ENCODE measurements around the gene LUC7L3. TPM values are rescaled to one million over a fixed set of nuclear protein-coding genes. Genes with fewer than 3 reads are reported as not detected.

Gene LUC7L3
- total RNA-seq, 2 experiments from 2014 or later, result 184 to 200 TPM

DNA sequence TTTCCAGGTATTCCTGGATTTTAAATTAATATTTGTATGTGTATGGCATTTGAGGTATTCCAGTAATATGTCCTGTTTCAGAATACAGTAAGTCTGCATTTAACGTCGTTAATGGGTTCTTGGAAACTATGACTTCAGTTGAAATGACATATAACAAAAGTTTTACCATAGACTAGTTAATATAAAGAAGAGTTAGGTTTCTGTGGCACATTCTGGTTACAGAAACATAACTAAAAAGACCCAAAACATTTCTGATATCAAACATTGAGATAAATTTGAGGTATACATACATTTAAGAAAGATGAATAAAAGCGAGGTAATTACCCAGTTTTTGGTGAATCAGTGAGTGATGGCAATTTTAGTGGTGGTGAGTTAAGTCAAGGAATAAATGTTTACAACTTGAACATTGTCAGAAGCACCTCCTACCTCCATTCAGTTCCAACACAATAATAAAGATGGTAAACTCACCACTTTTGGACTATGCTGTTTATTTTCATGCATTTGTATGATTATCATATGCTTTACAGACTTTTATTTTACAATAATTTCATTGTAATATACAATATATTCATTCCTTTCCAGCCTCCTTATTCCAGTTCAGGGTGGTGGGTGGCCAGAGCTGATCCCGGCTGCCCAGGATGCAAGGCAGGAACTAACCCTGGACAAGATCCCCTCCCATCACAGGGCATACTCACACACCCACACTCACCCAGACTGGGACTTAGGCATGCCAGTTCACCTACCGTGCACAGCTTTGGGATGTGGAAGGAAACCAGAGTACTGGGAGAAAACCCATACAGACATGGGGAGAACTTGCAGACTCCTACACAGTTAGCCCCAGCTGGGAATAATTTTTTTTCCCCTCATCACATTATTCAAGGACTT lies 9.7 kb downstream of the LUC7L3 start:
- POLR2A ChIA-PET, result no interaction called here
- H3K9me3 Mint-ChIP-seq, result no peaks in the 10 kb centered on the region
- H3K4me1 Mint-ChIP-seq, result peaks cover 20% of the 10 kb centered on the region
- H3K27me3 Mint-ChIP-seq, result no peaks in the 10 kb centered on the region
- H3K36me3 Mint-ChIP-seq, result peaks cover 6% of the 10 kb centered on the region
- no peak for ATAC-seq (ENCODE audit: low read depth)
- H3K4me3 Mint-ChIP-seq, result no peak overlapping the region
- no peak for DNase-seq
- H3K27ac Mint-ChIP-seq, result no peak overlapping the region

DNA sequence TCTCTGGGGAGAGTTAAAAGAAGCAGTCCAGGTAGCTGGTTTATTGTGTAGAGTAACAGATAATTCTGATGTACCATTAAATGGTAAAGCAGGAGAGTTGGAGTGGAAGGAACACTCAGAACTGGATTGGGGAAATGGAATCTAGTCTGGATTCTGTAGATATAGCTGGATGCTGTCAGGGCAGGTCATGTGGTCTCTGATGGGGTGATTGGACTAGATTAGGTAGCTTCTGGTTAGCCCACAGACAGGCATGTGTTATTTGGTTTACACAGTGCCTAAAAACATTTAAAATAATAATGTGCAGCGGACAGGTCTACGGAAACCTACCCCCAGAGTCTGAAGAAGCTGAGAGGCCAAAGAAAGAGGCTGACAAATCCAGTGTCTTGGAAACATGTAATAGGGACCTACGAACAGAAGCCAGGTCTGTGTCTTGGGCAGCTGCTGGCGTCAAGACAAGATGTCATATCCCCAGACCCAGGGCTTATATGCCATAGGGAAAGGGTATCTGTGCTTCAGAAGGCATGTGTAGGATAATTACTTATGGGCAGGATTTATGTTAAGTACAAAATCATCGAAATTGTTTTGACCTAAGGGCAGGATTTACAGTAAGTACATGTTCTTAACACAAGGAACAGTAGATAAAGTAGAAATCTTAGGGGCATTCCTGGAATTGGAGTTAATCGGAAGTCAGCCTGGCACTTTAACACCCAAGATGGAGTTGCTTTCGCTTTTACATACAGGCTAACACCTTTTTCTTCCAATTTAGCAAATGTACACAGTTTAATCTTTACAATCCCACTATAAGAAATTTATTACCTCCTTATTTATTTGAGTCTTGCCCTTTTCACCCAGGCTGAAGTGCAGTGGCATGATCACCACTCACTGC lies 12.4 kb downstream of the LUC7L3 start:
- ATAC-seq (ENCODE audit: low read depth) (no peak), DNase-seq (no peak)
- Mint-ChIP-seq H3K4me3 (no peak overlapping the region), H3K27ac (peak overlapping the region; percentile 49), H3K9me3 (no peaks in the 10 kb centered on the region), H3K27me3 (no peaks in the 10 kb centered on the region), H3K4me1 (peaks cover 26% of the 10 kb centered on the region), H3K36me3 (peaks cover 7% of the 10 kb centered on the region)
- POLR2A ChIA-PET, result interaction anchor here (2.3 kb wide), 1 partner anchor 12 kb away, joined by 12 read pairs; the partner anchor contains the start of gene LUC7L3

- Mint-ChIP-seq H3K36me3 (peaks cover 12% of the 10 kb centered on the region), H3K9me3 (no peaks in the 10 kb centered on the region), H3K4me1 (peaks cover 23% of the 10 kb centered on the region), H3K27me3 (no peaks in the 10 kb centered on the region), H3K27ac (peak overlapping the region; percentile 67), H3K4me3 (no peak overlapping the region)
- ATAC-seq (ENCODE audit: low read depth) (no peak), DNase-seq (no peak)
- POLR2A ChIA-PET, result interaction anchor here (1.1 kb wide), 1 partner anchor 45 kb away, joined by 4 read pairs; no protein-coding TSS in a partner anchor
Observed at GRCh38 chr17:50735287-50735686, 15.9 kb downstream of the LUC7L3 start.

DNA sequence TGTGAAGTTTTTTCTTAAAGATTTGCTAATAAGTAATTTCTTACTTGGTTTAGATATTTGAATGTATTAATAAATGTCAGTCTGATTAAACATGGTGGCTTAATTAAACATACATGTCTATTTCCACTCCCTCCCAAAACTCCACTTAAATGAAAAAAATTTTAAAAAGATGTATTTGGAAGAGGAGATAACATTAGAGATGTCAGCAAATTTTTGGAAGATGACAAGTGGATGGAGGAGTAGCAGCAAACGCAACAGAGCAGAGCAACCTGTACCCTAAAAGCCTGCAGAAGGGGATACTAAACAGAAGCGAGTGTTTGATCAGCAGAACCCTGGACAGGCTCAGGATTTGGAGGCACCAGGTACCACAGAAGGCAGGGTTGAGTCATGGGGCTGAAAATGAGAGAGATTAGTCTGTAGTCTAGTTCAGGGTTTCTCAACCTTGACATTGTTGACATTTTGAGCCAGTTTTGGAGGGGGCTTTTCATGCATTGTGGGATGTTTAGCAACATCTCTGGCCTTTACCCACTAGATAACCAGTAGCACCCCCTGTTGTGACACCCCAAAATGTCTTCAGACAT lies 17.8 kb downstream of the LUC7L3 start:
- H3K27me3 Mint-ChIP-seq, result no peaks in the 10 kb centered on the region
- no peaks in the 10 kb centered on the region for H3K9me3 Mint-ChIP-seq
- POLR2A ChIA-PET, result no interaction called here
- no peak for DNase-seq
- no peak for ATAC-seq (ENCODE audit: low read depth)
- H3K36me3 Mint-ChIP-seq, result peaks cover 22% of the 10 kb centered on the region
- H3K4me1 Mint-ChIP-seq, result peaks cover 16% of the 10 kb centered on the region
- no peak overlapping the region for H3K4me3 Mint-ChIP-seq
- no peak overlapping the region for H3K27ac Mint-ChIP-seq

GRCh38 chr17:50739098-50739497 lies 19.7 kb downstream of the LUC7L3 start:
- ATAC-seq (ENCODE audit: low read depth) (no peak), DNase-seq (no peak)
- peak overlapping the region; percentile 27 for H3K27ac Mint-ChIP-seq
- H3K4me3 Mint-ChIP-seq, result no peak overlapping the region
- H3K27me3 Mint-ChIP-seq, result no peaks in the 10 kb centered on the region
- H3K4me1 Mint-ChIP-seq, result peaks cover 15% of the 10 kb centered on the region
- peaks cover 32% of the 10 kb centered on the region for H3K36me3 Mint-ChIP-seq
- POLR2A ChIA-PET, result no interaction called here
- no peaks in the 10 kb centered on the region for H3K9me3 Mint-ChIP-seq

GRCh38 chr17:50745631-50746030 lies 26.2 kb downstream of the LUC7L3 start:
- peaks cover 39% of the 10 kb centered on the region for H3K36me3 Mint-ChIP-seq

DNA sequence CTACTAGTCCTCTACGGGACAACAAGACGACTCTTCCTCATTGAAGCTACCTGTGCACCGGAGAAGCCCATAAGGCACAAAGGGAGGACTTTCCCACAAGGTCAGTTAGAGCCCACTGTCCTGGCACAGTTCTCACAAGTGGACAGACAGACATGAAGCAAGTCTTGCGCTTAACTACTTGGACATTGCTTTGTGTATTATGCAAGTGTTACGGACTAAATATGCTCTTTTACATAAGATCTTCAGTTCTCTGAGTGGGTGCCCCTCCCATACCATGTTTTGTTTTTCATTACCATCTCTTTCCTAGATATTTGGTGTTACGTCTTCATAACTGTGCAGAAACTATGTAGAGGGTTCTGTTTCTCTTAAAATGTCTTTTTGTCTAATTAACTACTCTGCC lies 29.8 kb downstream of the LUC7L3 start:
- ATAC-seq (ENCODE audit: low read depth) (no peak), DNase-seq (no peak)
- H3K27me3 Mint-ChIP-seq, result no peaks in the 10 kb centered on the region
- H3K36me3 Mint-ChIP-seq, result peaks cover 26% of the 10 kb centered on the region
- H3K27ac Mint-ChIP-seq, result no peak overlapping the region
- no peak overlapping the region for H3K4me3 Mint-ChIP-seq
- POLR2A ChIA-PET, result no interaction called here
- peaks cover 6% of the 10 kb centered on the region for H3K4me1 Mint-ChIP-seq
- H3K9me3 Mint-ChIP-seq, result no peaks in the 10 kb centered on the region

More at GRCh38 chr17:50745631-50746030, 26.2 kb downstream of the LUC7L3 start:
- ATAC-seq (ENCODE audit: low read depth) (no peak), DNase-seq (no peak)
- Mint-ChIP-seq H3K27me3 (no peaks in the 10 kb centered on the region), H3K4me3 (no peak overlapping the region), H3K9me3 (no peaks in the 10 kb centered on the region), H3K27ac (no peak overlapping the region), H3K4me1 (peaks cover 7% of the 10 kb centered on the region)
- POLR2A ChIA-PET, result no interaction called here

DNA sequence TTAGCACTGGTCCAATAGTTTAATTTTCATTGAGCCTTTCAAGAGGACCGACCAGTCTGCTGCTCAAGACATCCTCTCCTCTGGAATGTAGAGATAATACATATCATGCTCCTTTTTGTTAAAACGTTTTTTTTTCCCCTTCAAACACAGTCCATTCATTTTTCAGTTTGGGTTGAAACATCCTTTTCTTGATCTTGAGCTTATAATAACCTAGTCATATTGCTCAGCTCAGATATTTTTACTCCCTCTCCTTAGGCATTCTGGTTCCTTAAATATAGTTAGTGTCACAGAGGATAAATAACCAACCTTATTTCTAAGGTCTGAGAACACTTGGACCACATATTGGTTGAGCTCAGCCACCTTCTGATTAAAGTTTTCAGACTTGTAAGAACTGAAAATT lies 35.1 kb downstream of the LUC7L3 start:
- ATAC-seq (ENCODE audit: low read depth) (no peak), DNase-seq (no peak)
- Mint-ChIP-seq H3K4me3 (no peak overlapping the region), H3K27ac (no peak overlapping the region), H3K36me3 (peaks cover 16% of the 10 kb centered on the region), H3K27me3 (peaks cover 2% of the 10 kb centered on the region), H3K9me3 (no peaks in the 10 kb centered on the region), H3K4me1 (peaks cover 2% of the 10 kb centered on the region)
- POLR2A ChIA-PET, result no interaction called here

GRCh38 chr17:50758524-50758923 lies 39.1 kb downstream of the LUC7L3 start:
- Mint-ChIP-seq H3K36me3 (peaks cover 6% of the 10 kb centered on the region), H3K4me1 (peaks cover 5% of the 10 kb centered on the region), H3K4me3 (no peak overlapping the region), H3K27ac (no peak overlapping the region), H3K9me3 (no peaks in the 10 kb centered on the region), H3K27me3 (peaks cover 7% of the 10 kb centered on the region)
- POLR2A ChIA-PET, result no interaction called here
- ATAC-seq (ENCODE audit: low read depth) (no peak), DNase-seq (no peak)

- Mint-ChIP-seq H3K9me3 (no peaks in the 10 kb centered on the region), H3K36me3 (peaks cover 2% of the 10 kb centered on the region), H3K27me3 (peaks cover 7% of the 10 kb centered on the region), H3K27ac (no peak overlapping the region), H3K4me3 (no peak overlapping the region), H3K4me1 (peaks cover 4% of the 10 kb centered on the region)
- ATAC-seq (ENCODE audit: low read depth) (no peak), DNase-seq (no peak)
- POLR2A ChIA-PET, result no interaction called here
Observed at GRCh38 chr17:50758989-50759544, 39.7 kb downstream of the LUC7L3 start.

DNA sequence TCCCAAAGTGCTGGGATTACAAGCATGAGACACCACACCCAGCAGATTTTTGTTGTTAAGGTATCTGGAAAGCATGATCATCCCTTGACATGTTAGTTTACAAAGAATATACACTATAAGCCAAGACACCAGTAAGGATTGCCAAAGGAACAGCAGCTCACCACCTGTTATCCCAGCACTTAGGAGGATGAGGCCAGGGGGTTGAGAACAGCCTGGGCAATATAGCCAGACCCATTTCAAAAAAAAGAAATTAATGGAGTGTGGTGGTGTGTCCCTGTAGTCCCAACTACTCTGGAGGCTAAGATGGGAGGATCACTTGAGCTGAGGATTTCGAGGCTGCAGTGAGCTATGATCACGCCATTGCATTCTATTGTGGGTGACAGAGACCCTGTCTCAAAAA lies 42.8 kb downstream of the LUC7L3 start:
- POLR2A ChIA-PET, result interaction anchor here (0.9 kb wide), 1 partner anchor 43 kb away, joined by 3 read pairs; the partner anchor contains the start of gene LUC7L3
- Mint-ChIP-seq H3K27ac (no peak overlapping the region), H3K27me3 (peaks cover 12% of the 10 kb centered on the region), H3K36me3 (no peaks in the 10 kb centered on the region), H3K4me1 (peaks cover 9% of the 10 kb centered on the region), H3K4me3 (no peak overlapping the region), H3K9me3 (no peaks in the 10 kb centered on the region)
- ATAC-seq (ENCODE audit: low read depth), result no peak
- DNase-seq, result no peak

- Mint-ChIP-seq H3K4me1 (peaks cover 9% of the 10 kb centered on the region), H3K27me3 (peaks cover 10% of the 10 kb centered on the region), H3K36me3 (no peaks in the 10 kb centered on the region), H3K27ac (no peak overlapping the region), H3K4me3 (no peak overlapping the region), H3K9me3 (no peaks in the 10 kb centered on the region)
- DNase-seq (no peak), ATAC-seq (ENCODE audit: low read depth) (no peak)
- POLR2A ChIA-PET, result no interaction called here
Observed at GRCh38 chr17:50763716-50764475, 44.5 kb downstream of the LUC7L3 start.

All from activated naive CD8-positive, alpha-beta T cell treated with anti-CD3 and anti-CD28 coated beads, Interleukin-2, amount 10 ng/mL, durations not matched to agents 7 days and 5 days (primary cell).